GM23338 (cell line): ENCODE data around the gene MTHFD1L. TPM values are rescaled to one million over a fixed set of nuclear protein-coding genes. Genes with fewer than 3 reads are reported as not detected.

Experiments
- ATAC-seq: fragments of 200-7000 bp; cut with Tn5 transposase; 3 replicates; pipeline ENCODE4 v1.9.1; 2020
- DNase-seq: peaks from one replicate; pipeline ENCODE4 v3.0.0-alpha.2; 2015; ENCODE audit warnings: low spot score
- H2AFZ ChIP-seq: fragments of 200-600 bp; sonication (generic); 2 replicates; pipeline ENCODE4 v1.8.0; 2016; ENCODE audit warnings: antibody characterized with exemption, mild to moderate bottlenecking, moderate library complexity
- H3F3A ChIP-seq: fragments of 200-600 bp; sonication (generic); replicated peaks from 2 replicates; pipeline ENCODE4 v1.8.0; 2017; ENCODE audit warnings: antibody characterized with exemption, mixed run types, low read depth
- H3K27ac ChIP-seq: fragments of 200-600 bp; sonication (generic); 2 replicates; pipeline ENCODE4 v1.6.1; 2016; ENCODE audit warnings: low read depth
- H3K27me3 ChIP-seq: fragments of 200-600 bp; sonication (generic); 2 replicates; pipeline ENCODE4 v1.8.0; 2016; ENCODE audit warnings: mild to moderate bottlenecking, mixed run types, moderate library complexity; ENCODE audit not compliant: insufficient read depth
- H3K36me3 ChIP-seq: fragments of 200-600 bp; sonication (generic); 2 replicates; pipeline ENCODE4 v1.8.0; 2016; ENCODE audit warnings: mild to moderate bottlenecking; ENCODE audit not compliant: insufficient read depth
- H3K4me1 ChIP-seq: fragments of 200-600 bp; sonication (generic); 2 replicates; pipeline ENCODE4 v1.8.0; 2016; ENCODE audit warnings: mild to moderate bottlenecking, moderate library complexity; ENCODE audit not compliant: insufficient read depth
- H3K4me2 ChIP-seq: fragments of 200-600 bp; sonication (generic); 2 replicates; pipeline ENCODE4 v1.7.1; 2017; ENCODE audit warnings: mixed run types
- H3K4me3 ChIP-seq: fragments of 200-600 bp; sonication (generic); 2 replicates; pipeline ENCODE4 v1.6.1; 2016; ENCODE audit warnings: mixed run types
- H3K79me2 ChIP-seq: fragments of 200-600 bp; sonication (generic); replicated peaks from 2 replicates; pipeline ENCODE4 v1.8.0; 2017; ENCODE audit warnings: mild to moderate bottlenecking; ENCODE audit not compliant: insufficient read depth
- H3K9me2 ChIP-seq: fragments of 200-600 bp; sonication (generic); 2 replicates; pipeline ENCODE4 v1.8.0; 2017; ENCODE audit not compliant: insufficient read depth
- H4K20me1 ChIP-seq: fragments of 200-600 bp; sonication (generic); replicated peaks from 2 replicates; pipeline ENCODE4 v1.8.0; 2017; ENCODE audit warnings: mild to moderate bottlenecking; ENCODE audit not compliant: insufficient read depth
- H3K27ac Mint-ChIP-seq: 2 replicates; pipeline ENCODE4 v1.8.0; 2020; ENCODE audit warnings: inconsistent platforms, mild to moderate bottlenecking, moderate library complexity, mixed read lengths
- H3K27me3 Mint-ChIP-seq: 3 replicates; pipeline ENCODE4 v1.8.0; 2022; ENCODE audit warnings: low read depth, mild to moderate bottlenecking, moderate library complexity, mixed read lengths, inconsistent platforms; ENCODE audit not compliant: insufficient read depth, poor library complexity
- H3K36me3 Mint-ChIP-seq: 3 replicates; pipeline ENCODE4 v1.8.0; 2021; ENCODE audit warnings: low read depth, mild to moderate bottlenecking, inconsistent platforms, moderate library complexity, mixed read lengths
- H3K4me1 Mint-ChIP-seq: 3 replicates; pipeline ENCODE4 v1.8.0; 2020; ENCODE audit warnings: mild to moderate bottlenecking, inconsistent platforms, mixed read lengths
- H3K4me3 Mint-ChIP-seq: 3 replicates; pipeline ENCODE4 v1.8.0; 2021; ENCODE audit warnings: moderate library complexity, mild to moderate bottlenecking, inconsistent platforms, mixed read lengths
- H3K9me3 Mint-ChIP-seq: 3 replicates; pipeline ENCODE4 v1.8.0; 2020; ENCODE audit warnings: moderate library complexity, mild to moderate bottlenecking, inconsistent platforms, mixed read lengths
- EZH2phosphoT487 ChIP-seq: fragments of 200-600 bp; sonication (generic); IDR thresholded peaks from one replicate; pipeline ENCODE4 v1.8.1; 2018; ENCODE audit warnings: antibody characterized with exemption; ENCODE audit not compliant: unreplicated experiment
- STAT1 ChIP-seq: IDR thresholded peaks from one replicate; pipeline ENCODE4 v1.6.1; 2016; ENCODE audit warnings: antibody characterized with exemption; ENCODE audit not compliant: unreplicated experiment
- ZNF114 ChIP-seq: fragments of 250-450 bp; sonication (Bioruptor Pico); IDR thresholded peaks from 2 replicates; pipeline ENCODE4 v1.5.0; 2020; ENCODE audit warnings: mild to moderate bottlenecking, moderate library complexity
- ZNF331 ChIP-seq: fragments of 250-450 bp; sonication (Bioruptor Pico); IDR thresholded peaks from 2 replicates; pipeline ENCODE4 v1.5.0; 2020; ENCODE audit warnings: low read depth, mild to moderate bottlenecking, moderate library complexity
- polyA plus RNA-seq: library from polyadenylated mRNA; unstranded; fragments of >200 nt; fragmentation: Nextera tagmentation; extraction: Ambion mirVana; gene quantifications from 2 replicates; pipeline ENCODE4 v1.2.1, GENCODE V29; 2016
- total RNA-seq: library from RNA; depleted of rRNA; stranded (reverse); fragments of >200 nt; shearing (Covaris generic); gene quantifications from 2 replicates; pipeline ENCODE4 v1.2.3, GENCODE V29; 2014
- TF ChIP-seq, protein P1 (sequence below): IDR thresholded peaks from one replicate; pipeline ENCODE4 v1.6.1; 2018; ENCODE audit warnings: antibody characterized with exemption; ENCODE audit not compliant: unreplicated experiment
- TF ChIP-seq, protein P2 (sequence below): fragments of 250-450 bp; sonication (Bioruptor Pico); IDR thresholded peaks from 2 replicates; pipeline ENCODE4 v1.5.0; 2020; ENCODE audit warnings: mild to moderate bottlenecking, moderate library complexity
- TF ChIP-seq, protein P3 (sequence below): IDR thresholded peaks from 2 replicates; pipeline ENCODE4 v1.6.1; 2016; ENCODE audit warnings: antibody characterized with exemption

The MTHFD1L gene
- total and polyA plus RNA-seq, 2 experiments from 2014 or later, result 53.2 to 66.8 TPM

DNA sequence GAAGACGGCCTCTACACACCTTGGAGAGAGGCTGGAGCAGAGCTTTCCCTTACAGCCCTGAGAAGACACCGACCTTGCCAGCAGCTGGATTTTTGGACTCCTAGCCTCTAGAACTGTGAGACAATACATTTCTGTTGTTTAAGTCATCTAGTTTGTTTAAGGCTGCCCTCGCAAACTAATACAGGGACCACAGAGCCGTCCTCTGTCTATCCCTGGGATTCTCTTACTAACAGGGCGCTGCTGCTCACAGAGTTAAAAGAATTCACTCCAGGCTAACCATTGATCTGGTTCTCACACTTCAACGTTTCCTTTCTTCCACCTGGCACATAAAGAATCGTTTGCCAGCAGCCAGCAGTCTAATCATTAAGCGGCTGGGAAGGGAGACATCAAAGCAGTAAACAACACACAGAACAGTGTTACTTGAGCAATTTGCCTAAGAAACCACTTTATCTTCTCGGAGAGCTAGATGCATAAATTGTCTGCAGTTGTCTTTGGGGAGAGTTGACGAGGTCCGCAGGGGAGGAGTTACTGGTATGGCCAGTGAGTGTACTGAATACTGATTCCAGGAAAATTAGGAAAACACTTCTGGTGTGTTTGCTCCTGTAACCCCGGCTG is 270.7 kb downstream of the MTHFD1L start (continued):
- TF ChIP-seq, protein P1, sequence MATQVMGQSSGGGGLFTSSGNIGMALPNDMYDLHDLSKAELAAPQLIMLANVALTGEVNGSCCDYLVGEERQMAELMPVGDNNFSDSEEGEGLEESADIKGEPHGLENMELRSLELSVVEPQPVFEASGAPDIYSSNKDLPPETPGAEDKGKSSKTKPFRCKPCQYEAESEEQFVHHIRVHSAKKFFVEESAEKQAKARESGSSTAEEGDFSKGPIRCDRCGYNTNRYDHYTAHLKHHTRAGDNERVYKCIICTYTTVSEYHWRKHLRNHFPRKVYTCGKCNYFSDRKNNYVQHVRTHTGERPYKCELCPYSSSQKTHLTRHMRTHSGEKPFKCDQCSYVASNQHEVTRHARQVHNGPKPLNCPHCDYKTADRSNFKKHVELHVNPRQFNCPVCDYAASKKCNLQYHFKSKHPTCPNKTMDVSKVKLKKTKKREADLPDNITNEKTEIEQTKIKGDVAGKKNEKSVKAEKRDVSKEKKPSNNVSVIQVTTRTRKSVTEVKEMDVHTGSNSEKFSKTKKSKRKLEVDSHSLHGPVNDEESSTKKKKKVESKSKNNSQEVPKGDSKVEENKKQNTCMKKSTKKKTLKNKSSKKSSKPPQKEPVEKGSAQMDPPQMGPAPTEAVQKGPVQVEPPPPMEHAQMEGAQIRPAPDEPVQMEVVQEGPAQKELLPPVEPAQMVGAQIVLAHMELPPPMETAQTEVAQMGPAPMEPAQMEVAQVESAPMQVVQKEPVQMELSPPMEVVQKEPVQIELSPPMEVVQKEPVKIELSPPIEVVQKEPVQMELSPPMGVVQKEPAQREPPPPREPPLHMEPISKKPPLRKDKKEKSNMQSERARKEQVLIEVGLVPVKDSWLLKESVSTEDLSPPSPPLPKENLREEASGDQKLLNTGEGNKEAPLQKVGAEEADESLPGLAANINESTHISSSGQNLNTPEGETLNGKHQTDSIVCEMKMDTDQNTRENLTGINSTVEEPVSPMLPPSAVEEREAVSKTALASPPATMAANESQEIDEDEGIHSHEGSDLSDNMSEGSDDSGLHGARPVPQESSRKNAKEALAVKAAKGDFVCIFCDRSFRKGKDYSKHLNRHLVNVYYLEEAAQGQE, result no peak

DNA sequence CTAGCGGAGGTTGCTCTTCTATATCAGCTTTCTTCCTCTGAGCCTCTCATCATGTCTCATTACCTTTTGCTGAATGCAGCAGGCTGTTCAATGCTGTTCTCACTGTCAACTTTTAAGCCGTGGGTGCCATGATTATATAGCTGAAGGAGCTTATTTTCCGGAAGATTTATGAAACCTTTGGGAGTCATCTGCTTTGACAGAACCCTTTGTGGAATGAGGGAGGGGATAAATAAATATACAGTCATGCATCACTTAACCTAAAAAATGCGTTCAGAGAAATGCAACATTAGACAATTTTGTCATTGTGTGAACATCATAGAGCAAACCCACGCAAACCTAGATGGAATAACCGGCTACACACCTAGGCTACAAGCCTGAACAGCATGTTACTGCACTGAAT is 272.0 kb downstream of the MTHFD1L start:
- no peak overlapping the region for H3K4me2 ChIP-seq
- H4K20me1 ChIP-seq, result no peaks in the 10 kb centered on the region
- Mint-ChIP-seq H3K4me3 (no peak overlapping the region), H3K27ac (no peak overlapping the region), H3K36me3 (peaks cover 4% of the 10 kb centered on the region; the same call in 2 of the 3 replicates), H3K9me3 (peaks cover 9% of the 10 kb centered on the region), H3K27me3 (peaks cover 4% of the 10 kb centered on the region), H3K4me1 (no peaks in the 10 kb centered on the region)
- peaks cover 4% of the 10 kb centered on the region; the same call in 1 of the 2 replicates for H3K4me1 ChIP-seq
- H3K27ac ChIP-seq, result no peak overlapping the region
- no peaks in the 10 kb centered on the region for H3K27me3 ChIP-seq
- TF ChIP-seq EZH2phosphoT487 (no peak), ZNF114 (no peak), ZNF331 (CRISPR knock-in tag) (no peak), STAT1 (no peak)
- TF ChIP-seq, protein P2, sequence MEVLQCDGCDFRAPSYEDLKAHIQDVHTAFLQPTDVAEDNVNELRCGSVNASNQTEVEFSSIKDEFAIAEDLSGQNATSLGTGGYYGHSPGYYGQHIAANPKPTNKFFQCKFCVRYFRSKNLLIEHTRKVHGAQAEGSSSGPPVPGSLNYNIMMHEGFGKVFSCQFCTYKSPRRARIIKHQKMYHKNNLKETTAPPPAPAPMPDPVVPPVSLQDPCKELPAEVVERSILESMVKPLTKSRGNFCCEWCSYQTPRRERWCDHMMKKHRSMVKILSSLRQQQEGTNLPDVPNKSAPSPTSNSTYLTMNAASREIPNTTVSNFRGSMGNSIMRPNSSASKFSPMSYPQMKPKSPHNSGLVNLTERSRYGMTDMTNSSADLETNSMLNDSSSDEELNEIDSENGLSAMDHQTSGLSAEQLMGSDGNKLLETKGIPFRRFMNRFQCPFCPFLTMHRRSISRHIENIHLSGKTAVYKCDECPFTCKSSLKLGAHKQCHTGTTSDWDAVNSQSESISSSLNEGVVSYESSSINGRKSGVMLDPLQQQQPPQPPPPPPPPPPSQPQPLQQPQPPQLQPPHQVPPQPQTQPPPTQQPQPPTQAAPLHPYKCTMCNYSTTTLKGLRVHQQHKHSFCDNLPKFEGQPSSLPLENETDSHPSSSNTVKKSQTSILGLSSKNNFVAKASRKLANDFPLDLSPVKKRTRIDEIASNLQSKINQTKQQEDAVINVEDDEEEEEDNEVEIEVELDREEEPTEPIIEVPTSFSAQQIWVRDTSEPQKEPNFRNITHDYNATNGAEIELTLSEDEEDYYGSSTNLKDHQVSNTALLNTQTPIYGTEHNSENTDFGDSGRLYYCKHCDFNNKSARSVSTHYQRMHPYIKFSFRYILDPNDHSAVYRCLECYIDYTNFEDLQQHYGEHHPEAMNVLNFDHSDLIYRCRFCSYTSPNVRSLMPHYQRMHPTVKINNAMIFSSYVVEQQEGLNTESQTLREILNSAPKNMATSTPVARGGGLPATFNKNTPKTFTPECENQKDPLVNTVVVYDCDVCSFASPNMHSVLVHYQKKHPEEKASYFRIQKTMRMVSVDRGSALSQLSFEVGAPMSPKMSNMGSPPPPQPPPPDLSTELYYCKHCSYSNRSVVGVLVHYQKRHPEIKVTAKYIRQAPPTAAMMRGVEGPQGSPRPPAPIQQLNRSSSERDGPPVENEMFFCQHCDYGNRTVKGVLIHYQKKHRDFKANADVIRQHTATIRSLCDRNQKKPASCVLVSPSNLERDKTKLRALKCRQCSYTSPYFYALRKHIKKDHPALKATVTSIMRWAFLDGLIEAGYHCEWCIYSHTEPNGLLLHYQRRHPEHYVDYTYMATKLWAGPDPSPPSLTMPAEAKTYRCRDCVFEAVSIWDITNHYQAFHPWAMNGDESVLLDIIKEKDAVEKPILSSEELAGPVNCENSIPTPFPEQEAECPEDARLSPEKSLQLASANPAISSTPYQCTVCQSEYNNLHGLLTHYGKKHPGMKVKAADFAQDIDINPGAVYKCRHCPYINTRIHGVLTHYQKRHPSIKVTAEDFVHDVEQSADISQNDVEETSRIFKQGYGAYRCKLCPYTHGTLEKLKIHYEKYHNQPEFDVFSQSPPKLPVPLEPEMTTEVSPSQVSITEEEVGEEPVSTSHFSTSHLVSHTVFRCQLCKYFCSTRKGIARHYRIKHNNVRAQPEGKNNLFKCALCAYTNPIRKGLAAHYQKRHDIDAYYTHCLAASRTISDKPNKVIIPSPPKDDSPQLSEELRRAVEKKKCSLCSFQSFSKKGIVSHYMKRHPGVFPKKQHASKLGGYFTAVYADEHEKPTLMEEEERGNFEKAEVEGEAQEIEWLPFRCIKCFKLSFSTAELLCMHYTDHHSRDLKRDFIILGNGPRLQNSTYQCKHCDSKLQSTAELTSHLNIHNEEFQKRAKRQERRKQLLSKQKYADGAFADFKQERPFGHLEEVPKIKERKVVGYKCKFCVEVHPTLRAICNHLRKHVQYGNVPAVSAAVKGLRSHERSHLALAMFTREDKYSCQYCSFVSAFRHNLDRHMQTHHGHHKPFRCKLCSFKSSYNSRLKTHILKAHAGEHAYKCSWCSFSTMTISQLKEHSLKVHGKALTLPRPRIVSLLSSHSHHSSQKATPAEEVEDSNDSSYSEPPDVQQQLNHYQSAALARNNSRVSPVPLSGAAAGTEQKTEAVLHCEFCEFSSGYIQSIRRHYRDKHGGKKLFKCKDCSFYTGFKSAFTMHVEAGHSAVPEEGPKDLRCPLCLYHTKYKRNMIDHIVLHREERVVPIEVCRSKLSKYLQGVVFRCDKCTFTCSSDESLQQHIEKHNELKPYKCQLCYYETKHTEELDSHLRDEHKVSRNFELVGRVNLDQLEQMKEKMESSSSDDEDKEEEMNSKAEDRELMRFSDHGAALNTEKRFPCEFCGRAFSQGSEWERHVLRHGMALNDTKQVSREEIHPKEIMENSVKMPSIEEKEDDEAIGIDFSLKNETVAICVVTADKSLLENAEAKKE, result no peak
- TF ChIP-seq, protein P3, sequence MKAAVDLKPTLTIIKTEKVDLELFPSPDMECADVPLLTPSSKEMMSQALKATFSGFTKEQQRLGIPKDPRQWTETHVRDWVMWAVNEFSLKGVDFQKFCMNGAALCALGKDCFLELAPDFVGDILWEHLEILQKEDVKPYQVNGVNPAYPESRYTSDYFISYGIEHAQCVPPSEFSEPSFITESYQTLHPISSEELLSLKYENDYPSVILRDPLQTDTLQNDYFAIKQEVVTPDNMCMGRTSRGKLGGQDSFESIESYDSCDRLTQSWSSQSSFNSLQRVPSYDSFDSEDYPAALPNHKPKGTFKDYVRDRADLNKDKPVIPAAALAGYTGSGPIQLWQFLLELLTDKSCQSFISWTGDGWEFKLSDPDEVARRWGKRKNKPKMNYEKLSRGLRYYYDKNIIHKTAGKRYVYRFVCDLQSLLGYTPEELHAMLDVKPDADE, result no peak
- H3K9me2 ChIP-seq, result peaks cover 6% of the 10 kb centered on the region; the same call in 1 of the 2 replicates
- DNase-seq, result no peak
- no peaks in the 10 kb centered on the region for H3K36me3 ChIP-seq
- H3K4me3 ChIP-seq, result no peak overlapping the region
- no peaks in the 10 kb centered on the region for H3F3A ChIP-seq
- ATAC-seq, result no peak
- H2AFZ ChIP-seq, result no peak overlapping the region
- no peaks in the 10 kb centered on the region for H3K79me2 ChIP-seq
